NCI-H146 treated with DMSO at 0.1 percent for 48 hours (cell line): Measurements from ENCODE around the gene DNHD1.
A peak's percentile ranks its signal among the peaks of the same experiment; 100 is the strongest.

Source experiments
- DNase-seq: peaks from one replicate; lab custom pipeline; 2025; ENCODE audit not compliant: unreplicated experiment; lab: John Stamatoyannopoulos, UW

Gene DNHD1

DNA sequence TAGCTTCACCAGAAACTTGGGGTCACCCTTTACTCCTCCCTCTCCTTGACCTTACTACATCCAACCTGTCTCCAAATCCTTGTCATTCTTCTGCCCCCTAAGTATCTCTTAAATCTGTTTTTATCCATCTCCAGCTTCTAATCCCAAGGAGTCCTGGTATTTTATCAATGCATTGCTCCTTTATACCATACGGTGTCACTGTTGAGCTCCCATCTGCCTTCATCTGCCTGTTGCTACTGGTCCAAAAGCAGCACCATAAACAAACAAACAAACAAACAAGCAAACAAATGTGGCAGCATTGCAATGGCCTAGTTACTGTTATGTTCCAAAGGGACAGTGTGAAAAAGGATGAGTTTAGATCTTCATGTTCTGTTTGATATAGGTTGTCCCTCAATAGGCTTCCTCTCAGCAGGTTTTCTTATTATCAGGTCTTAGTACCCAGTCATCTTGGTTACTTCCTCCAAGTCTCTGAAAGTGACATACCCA lies 34.2 kb downstream of the DNHD1 start:
- peak; percentile 11 for DNase-seq

DNA sequence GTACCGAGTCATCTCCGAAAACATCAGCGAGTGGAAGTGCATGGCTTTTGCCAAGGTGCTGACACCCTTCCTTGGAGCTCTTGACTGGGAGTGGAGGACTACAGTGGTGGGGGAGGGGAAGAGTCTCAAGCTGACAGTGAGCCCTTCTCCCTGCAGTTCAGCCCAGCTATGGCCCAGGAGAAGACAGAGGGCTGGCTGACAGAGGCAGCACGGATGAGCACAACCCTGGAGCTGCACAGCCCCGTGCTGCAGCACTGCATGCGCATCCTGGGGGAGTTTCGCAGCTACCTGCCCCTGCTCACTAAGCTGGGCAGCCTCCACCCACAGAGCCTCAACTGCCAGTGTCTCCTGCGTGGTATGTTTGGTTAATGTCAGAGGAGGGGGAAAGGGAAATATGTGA lies 41.4 kb downstream of the DNHD1 start:
- no peak for DNase-seq

DNA sequence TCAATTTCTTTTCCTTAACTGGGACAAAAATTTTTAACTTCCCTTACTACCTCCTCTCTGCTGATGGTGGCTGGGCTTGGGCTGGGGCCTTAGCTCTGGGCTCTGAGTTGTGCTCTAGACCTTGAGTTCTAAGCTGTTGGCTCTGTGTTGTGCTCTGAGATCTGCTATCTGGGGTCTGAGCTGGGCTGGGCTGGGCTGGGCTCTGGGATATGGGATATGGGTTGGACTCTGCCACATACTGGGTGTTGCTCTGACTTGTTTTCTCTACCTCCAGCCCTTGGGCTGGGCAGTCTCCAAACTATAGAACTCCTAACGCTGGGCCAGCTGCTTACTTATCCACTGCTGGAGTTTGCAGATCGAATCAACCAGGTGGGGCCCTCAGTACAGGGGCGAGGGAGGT lies 41.9 kb downstream of the DNHD1 start:
- no peak for DNase-seq

- no peak for DNase-seq
Measured at GRCh38 chr11:6539748-6540268, 42.7 kb downstream of the DNHD1 start.

DNA sequence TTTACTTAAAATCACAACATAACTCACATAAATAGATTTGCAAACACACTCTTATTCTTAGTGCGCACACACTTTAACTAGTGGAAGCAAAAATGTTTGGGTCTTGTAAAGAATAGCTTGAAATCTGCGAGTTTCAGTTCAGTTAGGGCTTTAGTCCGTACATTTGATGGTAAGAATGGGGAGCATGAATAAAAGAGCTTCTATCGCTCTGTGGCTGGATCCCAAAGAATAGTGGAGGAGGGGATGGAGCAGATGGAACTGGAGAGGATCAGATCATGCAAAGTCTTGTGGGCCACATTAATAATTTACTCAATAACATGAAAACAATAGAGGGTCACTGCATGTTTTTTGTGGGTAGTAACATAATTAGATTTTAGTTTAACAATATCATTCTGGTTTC lies 44.3 kb downstream of the DNHD1 start:
- DNase-seq = no peak

DNA sequence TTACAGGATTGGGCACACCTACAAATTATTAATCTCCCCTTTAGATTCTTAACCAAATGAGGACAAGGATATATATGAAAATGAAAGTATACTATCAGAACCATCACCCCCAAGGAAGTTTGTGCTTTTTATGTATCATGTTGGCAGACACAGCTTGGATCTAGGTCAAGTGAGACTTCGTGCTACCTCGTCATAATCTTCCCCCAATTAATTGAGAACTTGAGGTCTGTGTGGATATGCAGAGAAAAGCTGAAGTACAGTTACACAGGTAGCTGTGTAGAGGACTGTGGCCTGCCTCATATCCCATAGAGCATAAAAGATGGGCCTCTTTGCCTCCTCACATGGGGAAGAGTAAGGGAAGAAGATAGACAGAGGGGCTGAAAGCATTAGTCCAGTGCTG lies 45.6 kb downstream of the DNHD1 start:
- no peak for DNase-seq

- DNase-seq = no peak
Measured at GRCh38 chr11:6544921-6545850, 48.1 kb downstream of the DNHD1 start.

DNA sequence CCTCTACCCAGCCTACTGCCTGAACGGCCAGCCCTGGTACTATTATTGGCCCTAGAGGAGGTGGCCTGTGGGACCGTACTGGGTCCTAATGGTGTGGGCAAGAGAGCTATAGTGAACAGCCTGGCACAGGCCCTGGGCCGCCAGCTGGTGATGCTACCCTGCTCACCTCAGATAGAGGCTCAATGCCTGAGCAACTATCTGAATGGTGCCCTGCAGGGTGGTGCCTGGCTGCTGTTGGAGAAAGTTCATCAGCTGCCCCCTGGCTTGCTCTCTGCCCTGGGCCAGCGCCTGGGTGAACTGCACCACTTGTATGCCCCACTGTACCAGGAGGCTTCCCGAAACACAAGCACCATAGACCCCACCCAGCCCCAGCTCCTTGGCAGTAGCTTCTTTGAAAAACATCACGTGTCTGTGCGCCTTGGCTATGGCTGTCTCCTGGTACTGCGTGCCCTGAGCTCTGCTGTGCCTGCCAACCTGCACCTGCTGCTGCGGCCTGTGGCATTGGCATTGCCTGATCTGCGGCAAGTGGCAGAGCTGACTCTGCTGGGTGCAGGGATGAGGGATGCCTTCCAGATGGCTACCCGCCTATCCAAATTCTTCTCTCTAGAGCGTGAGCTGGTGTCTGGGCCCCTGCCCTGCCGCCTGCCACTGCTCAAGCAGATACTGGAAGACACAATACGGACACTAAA lies 49.0 kb downstream of the DNHD1 start:
- no peak for DNase-seq

DNA sequence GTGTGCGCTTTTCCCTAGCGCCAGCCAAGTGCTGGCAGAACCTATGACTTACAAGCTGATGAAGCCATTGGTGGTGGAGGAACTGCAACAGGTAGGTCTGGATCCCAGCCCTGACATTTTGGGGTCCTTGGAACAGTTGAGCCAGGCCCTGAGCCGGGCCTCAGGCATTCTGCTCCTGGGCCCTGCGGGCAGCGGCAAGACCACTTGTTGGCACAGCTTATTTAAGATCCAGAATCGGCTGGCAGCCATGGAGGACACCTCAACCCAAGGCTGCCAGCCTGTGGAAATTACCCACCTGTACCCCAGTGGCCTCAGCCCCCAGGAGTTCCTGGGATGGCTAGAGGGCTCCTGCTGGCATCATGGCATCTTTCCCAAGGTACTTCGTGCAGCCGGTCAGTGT lies 49.7 kb downstream of the DNHD1 start:
- DNase-seq = no peak

DNA sequence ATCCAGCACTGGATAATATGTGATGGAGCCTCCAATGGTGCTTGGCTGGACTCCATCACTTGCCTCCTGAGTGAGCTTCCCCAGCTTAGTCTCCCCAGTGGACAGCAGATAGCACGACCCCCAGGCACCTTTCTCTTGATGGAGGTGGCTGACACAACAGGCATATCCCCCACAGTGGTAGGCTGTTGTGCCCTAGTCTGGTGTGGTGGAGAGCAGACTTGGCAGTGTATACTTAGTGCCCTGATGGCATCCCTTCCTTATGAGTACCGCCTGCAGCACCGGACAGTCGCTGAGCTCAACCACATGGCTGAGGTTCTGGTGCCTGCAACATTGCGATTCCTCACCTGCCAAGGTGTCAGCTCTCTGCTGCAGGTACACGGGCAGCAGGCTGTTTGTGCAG lies 50.1 kb downstream of the DNHD1 start:
- DNase-seq = no peak

DNA sequence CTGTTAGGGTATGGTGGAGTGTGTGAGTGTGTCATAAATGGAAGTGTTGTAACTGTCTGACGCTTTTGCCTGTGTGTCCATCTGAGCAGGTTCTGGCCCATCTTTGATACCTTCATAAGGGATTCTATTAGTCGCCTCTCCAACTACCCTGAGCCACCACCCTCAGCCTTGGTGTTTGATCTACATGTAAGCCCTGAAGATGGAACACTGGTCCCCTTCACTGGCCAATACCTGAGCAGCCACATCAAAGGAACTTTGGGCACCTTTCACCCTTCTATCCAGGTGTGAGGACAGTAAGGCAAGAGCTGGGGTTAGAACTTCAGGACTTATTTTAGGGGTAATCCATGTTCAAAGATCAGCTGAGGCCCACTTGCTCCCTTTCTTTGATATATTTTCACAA lies 51.0 kb downstream of the DNHD1 start:
- DNase-seq = no peak

DNA sequence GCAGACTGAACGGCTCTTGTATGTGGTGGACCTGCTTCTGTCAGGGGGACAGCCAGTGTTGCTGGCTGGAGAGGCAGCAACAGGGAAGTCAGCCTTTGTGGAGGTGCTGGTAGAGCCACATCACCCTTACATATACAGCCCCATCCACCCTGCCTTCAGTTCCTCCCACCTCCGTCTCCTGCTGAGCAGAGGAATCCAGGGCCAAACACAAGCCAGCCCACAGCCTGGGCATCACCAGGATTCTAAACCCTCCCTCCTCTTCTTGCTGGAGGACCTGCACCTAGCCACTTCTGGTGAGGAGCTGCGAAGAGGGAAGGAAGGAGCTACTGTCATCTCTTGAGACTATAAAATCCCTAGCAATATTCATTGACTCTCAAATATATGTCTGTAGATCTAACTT lies 51.6 kb downstream of the DNHD1 start:
- no peak for DNase-seq

DNA sequence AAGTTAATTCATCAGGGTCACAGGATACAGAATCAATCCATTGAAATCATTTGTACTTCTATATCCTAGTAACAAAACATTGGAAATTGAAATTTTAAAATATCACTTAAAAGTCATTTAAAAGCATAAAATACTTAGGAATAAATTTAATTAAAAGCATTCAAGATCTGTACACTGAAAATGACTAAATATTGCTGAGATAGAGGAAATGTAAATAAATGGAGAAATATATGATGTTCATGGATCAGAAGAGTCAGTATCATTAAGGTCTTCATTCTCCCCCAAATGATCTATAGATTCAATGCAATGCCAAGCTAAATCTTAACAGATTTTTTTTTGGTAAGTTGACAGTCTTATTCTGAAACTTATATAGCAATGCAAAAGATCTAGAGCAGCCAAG lies 56.6 kb downstream of the DNHD1 start:
- no peak for DNase-seq

DNA sequence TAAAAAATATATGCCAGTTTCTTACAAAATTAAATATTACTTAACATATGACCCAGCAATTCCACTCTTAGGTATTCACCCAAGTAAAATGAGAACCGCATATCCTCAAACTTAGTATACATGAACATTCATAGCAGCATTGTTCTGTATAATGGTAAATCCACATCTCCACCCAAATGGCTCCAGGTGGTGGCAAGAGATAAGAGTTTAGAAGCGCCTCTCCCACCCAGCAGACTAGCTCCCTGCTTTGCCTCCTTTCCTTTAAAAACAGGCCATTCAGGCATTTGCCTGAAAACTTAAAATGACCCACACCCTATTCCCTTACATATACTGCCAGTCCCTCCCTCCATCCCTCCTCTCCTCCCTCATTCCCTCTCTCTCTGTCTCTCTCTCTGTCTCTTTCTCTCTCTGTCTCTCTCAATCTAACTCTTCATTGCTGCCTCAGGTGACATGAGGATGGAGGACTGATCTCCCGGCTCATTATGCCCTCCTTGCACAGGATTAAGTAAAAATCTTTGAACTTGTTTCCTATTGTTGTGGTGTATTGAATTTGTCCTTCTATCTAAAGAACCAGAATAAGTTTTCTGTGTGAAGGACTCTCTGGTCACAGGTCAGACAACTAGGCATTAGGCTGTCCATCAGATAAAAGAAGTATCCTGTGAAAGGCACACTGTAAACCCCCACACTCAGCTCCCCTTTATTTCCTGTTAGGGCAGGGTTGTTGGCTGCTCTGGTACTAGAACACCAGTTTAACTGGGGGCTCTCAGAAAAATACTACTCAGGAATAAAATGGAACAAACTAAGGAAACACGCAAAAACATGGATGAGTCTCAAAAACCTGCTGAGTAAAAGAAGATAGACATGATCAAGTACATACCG lies 58.0 kb downstream of the DNHD1 start:
- DNase-seq = no peak

DNA sequence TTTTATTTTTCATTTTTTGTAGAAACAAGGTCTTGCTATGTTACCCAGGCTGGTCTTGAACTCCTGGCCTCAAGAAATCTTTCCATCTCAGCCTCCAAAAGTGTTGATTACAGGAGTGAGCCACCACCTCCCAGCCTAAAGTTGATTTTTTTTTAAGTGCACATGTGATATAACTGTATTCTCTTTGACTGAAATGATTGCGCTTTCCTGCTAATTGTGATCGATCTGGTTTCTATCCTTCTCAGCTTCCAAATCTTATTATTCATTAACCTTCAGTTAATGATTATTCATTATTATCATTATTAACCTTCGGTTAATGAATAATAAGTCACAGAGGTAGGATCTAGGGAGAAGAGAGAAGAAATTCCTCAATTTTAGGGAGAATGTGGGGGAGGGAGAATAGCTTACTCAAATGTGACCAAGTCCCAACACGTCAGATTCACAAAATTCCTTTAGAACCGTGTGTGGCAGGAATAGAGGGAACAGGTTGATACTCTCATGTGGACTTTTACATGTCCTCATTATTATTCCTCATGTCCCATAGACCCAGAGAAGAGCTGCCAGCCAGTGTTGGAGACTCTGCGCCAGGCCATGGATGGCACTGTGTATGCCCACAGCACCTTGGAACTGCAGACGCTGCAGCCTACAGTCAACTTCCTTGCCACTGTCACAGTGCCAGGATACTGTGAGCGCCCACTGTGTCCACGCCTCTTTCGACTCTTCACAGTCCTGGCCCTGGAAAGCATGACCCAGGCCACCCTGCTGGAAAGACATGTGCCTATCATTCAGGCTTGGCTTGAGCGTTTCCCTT lies 59.3 kb downstream of the DNHD1 start:
- DNase-seq = no peak

GRCh38 chr11:6557063-6557462 lies 60.0 kb downstream of the DNHD1 start:
- no peak for DNase-seq

- DNase-seq = no peak
Measured at GRCh38 chr11:6557761-6558674, 60.9 kb downstream of the DNHD1 start.

- DNase-seq = no peak
Measured at GRCh38 chr11:6559369-6559768, 62.3 kb downstream of the DNHD1 start.

- no peak for DNase-seq
Measured at GRCh38 chr11:6561288-6561687, 64.2 kb downstream of the DNHD1 start.
